ENCODE measurements around the gene TOR1AIP1. TPM values are rescaled to one million over a fixed set of nuclear protein-coding genes. Genes with fewer than 3 reads are reported as not detected.
"Not testable (repeated sequence)": the region's sequence is repeated elsewhere in the genome, so short reads cannot be mapped to it uniquely, and the experiment has no call there.

Gene TOR1AIP1
- total RNA-seq, 1 donor from 2014 or later, result 34.4 TPM

- intact Hi-C loops (cut with DNase I), result no loop called here
Observed at GRCh38 chr1:179929955-179930798, 48.1 kb downstream of the TOR1AIP1 start.

GRCh38 chr1:179930867-179931266 is 48.8 kb downstream of the TOR1AIP1 start:
- no peak for DNase-seq (ENCODE audit: low spot score)
- intact Hi-C loops (cut with DNase I), result no loop called here

More at GRCh38 chr1:179929955-179930798, 48.1 kb downstream of the TOR1AIP1 start:
- no peak for DNase-seq (ENCODE audit: low spot score)

- DNase-seq (ENCODE audit: low spot score), result no peak
- intact Hi-C loops (cut with DNase I), result no loop called here
Observed at GRCh38 chr1:179933219-179933618, 51.1 kb downstream of the TOR1AIP1 start.

- no peak for DNase-seq (ENCODE audit: low spot score)
- intact Hi-C loops (cut with DNase I), result no loop called here
Observed at GRCh38 chr1:179935909-179936496, 53.9 kb downstream of the TOR1AIP1 start.

- no peak for DNase-seq (ENCODE audit: low spot score)
- intact Hi-C loops (cut with DNase I), result no loop called here
Observed at GRCh38 chr1:179937668-179938254, 55.7 kb downstream of the TOR1AIP1 start.

GRCh38 chr1:179938752-179939151 is 56.7 kb downstream of the TOR1AIP1 start:
- no peak for DNase-seq (ENCODE audit: low spot score)
- intact Hi-C loops (cut with DNase I), result no loop called here

- DNase-seq (ENCODE audit: low spot score), result no peak
- intact Hi-C loops (cut with DNase I), result no loop called here
Observed at GRCh38 chr1:179939941-179940340, 57.9 kb downstream of the TOR1AIP1 start.

GRCh38 chr1:179941454-179941853 is 59.4 kb downstream of the TOR1AIP1 start:
- intact Hi-C loops (cut with DNase I), result no loop called here
- DNase-seq (ENCODE audit: low spot score), result no peak

GRCh38 chr1:179950651-179951050 is 68.6 kb downstream of the TOR1AIP1 start:
- DNase-seq (ENCODE audit: low spot score), result no peak
- intact Hi-C loops (cut with DNase I), result loop anchor here (5.0 to 10.0 kb wide), 2 partner anchors 133 to 224 kb away; no protein-coding TSS in a partner anchor

- intact Hi-C loops (cut with DNase I), result loop anchor here (5.0 to 10.0 kb wide), 2 partner anchors 134 to 223 kb away; no protein-coding TSS in a partner anchor
- DNase-seq (ENCODE audit: low spot score), result no peak
Observed at GRCh38 chr1:179951383-179952144, 69.5 kb downstream of the TOR1AIP1 start.

- intact Hi-C loops (cut with DNase I), result loop anchor here (5.0 to 10.0 kb wide), 2 partner anchors 135 to 223 kb away; no protein-coding TSS in a partner anchor
Observed at GRCh38 chr1:179952186-179952585, 70.1 kb downstream of the TOR1AIP1 start.

GRCh38 chr1:179953974-179954492 is 71.9 kb downstream of the TOR1AIP1 start:
- intact Hi-C loops (cut with DNase I), result loop anchor here (1.0 to 10.0 kb wide), 3 partner anchors 72 to 221 kb away; partner anchors contain the start of gene TOR1AIP1

More at GRCh38 chr1:179952186-179952585, 70.1 kb downstream of the TOR1AIP1 start:
- DNase-seq (ENCODE audit: low spot score), result no peak

GRCh38 chr1:179954493-179955286 is 72.6 kb downstream of the TOR1AIP1 start, which contains the start of gene CEP350:
Gene CEP350, plus strand, starts transcription at chr1:179954810. Its CDS starts 31,372 bp downstream, at chr1:179986182.
- intact Hi-C loops (cut with DNase I), result loop anchor here (1.0 to 10.0 kb wide), 3 partner anchors 72 to 220 kb away; partner anchors contain the start of gene TOR1AIP1
- peak; percentile 98 for DNase-seq (ENCODE audit: low spot score)

More at GRCh38 chr1:179953974-179954492, 71.9 kb downstream of the TOR1AIP1 start:
- no peak for DNase-seq (ENCODE audit: low spot score)

GRCh38 chr1:179955287-179955680 is 73.2 kb downstream of the TOR1AIP1 start:
- DNase-seq (ENCODE audit: low spot score), result no peak
- intact Hi-C loops (cut with DNase I), result loop anchor here (10.0 kb wide), 1 partner anchor 220 kb away; no protein-coding TSS in a partner anchor

GRCh38 chr1:179955731-179956130 is 73.6 kb downstream of the TOR1AIP1 start:
- no peak for DNase-seq (ENCODE audit: low spot score)
- intact Hi-C loops (cut with DNase I), result loop anchor here (10.0 kb wide), 1 partner anchor 219 kb away; no protein-coding TSS in a partner anchor

GRCh38 chr1:179958359-179958758 is 76.3 kb downstream of the TOR1AIP1 start:
- intact Hi-C loops (cut with DNase I), result loop anchor here (10.0 kb wide), 1 partner anchor 216 kb away; no protein-coding TSS in a partner anchor
- DNase-seq (ENCODE audit: low spot score), result no peak

- intact Hi-C loops (cut with DNase I); DNase-seq (ENCODE audit: low spot score): not testable (repeated sequence)
Observed at GRCh38 chr1:179962168-179962567, 80.1 kb downstream of the TOR1AIP1 start.

GRCh38 chr1:179966551-179966950 is 84.5 kb downstream of the TOR1AIP1 start:
- DNase-seq (ENCODE audit: low spot score), result no peak
- intact Hi-C loops (cut with DNase I), result no loop called here
